GM12801 (cell line): ENCODE results near the gene CDKAL1.

Experiments used
- CTCF ChIP-seq: IDR thresholded peaks from one replicate; pipeline ENCODE4 v1.5.1; 2011; ENCODE audit warnings: control low read depth; ENCODE audit not compliant: insufficient read length; ENCODE audit errors: extremely low read depth

Gene CDKAL1

DNA sequence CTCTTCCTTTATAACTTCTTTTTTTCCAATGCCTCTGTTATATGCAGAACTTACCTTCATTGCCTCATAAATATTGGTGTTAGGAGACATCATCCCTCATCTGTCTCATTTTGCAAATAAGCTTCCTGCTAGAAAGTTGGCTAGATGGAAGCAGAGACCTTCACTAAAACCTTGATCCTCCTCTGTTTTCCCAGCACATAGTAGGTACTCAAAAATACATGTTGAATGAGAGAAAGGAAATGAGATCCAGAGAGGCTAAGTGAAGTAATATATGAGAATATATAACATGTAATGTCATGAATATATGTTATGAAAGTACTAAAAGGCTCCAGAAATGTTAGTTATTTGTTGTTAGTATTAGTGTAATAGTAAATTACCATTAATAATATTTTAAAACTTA is 91.9 kb downstream of the CDKAL1 start:
- no peak for TF ChIP-seq CTCF

DNA sequence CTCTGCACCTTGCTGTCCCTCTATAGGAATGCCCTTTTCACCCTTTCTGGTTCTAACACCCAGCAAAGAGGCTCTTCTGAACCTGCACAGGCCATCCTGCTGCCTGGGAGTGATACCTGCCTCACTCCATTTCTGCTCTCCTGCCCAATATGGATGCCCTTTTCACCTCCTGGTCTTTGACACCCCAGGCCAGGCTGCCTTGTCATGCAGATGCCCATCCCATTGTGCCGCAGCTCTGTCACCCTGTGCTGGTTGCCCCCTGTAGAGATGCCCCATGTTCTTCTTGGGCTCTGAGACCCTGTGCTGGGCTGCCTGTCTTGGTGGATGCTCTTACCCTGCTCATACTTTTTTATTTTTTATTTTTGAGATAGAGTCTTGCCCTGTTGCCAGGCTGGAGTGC is 95.3 kb downstream of the CDKAL1 start:
- TF ChIP-seq CTCF, result no peak

DNA sequence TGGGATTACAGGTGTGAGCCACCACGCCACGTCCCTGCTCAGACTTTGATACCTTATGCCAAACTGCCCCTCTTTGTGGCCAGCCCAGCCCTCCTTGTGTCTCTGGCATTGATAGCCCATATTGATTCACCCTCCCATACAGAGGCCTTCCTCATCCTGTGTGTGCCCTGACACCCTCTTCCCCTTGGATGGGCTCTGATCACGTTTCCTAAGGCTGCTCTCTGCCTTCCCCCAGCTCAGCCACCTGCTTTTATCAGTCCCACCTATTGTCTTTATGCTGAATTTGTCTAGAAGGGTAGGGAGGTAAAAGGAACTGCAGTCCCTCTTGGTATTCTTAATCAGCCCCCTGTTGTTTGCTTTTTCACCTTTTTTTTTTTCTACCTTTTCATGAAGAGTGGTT is 95.9 kb downstream of the CDKAL1 start:
- TF ChIP-seq CTCF, result no peak

DNA sequence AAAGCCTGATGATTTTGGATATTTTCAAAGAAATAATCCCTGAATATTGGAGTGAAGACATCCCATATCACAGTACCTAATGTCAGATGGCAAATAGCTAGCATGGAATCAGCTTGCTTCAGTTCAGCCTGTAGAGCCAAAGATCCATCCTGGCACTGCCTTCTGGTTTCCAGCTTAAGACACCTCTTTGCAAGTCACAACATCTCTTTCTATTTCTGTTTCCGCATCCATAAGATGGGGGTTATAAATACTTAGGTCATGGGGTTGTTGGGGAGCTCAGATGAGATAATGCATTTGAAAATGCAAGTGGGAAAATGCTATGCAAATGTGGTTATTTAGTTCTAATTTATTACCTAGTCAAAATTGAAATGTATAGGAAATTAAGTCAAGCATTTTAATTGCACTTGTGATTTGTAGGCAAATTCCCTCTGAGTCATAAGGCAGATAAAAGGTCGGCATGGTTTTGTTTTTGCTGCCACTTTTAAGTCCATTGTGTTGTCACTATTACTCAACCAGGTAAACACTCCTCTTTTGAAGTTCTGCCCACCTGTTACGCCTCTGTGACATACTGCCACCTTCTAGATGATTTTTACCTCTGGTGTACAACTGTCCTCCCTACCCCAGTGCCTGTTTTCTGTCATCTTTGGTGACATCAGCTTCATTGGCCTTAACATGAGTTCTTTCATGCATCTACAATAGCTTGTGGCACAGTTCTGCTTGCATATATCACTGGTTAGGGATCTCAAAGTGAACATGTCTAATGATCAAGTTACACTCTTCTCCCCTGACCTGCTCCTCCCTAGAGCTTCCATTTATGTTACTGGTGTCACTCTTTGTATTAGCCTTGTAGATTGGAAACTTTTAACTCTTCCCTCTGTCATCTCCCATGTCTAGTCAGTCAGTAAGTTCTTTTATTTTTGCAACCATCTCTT is 96.6 kb downstream of the CDKAL1 start:
- TF ChIP-seq CTCF, result no peak

- no peak for TF ChIP-seq CTCF
These were observed 97.3 kb downstream of the CDKAL1 start for GRCh38 chr6:20631549-20631924.

DNA sequence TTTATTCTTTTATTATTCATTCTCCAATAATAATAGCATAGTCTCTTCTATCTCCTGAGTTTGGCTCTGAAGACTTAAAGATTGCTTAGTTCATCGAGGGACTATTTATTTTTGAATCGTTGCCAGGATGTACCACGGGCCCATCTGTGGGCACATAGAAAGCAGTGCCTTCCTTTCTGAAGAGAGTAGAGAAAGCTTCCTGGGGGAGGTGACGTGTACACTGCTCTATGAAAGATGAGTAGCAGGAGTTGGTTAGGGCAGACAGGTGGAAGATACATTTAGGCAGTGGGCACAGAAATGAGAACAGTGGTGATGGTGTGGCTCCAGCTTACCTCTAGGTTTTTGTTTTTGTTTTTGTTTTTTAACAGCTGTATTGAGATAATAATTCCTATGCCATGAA is 98.4 kb downstream of the CDKAL1 start:
- TF ChIP-seq CTCF, result no peak

DNA sequence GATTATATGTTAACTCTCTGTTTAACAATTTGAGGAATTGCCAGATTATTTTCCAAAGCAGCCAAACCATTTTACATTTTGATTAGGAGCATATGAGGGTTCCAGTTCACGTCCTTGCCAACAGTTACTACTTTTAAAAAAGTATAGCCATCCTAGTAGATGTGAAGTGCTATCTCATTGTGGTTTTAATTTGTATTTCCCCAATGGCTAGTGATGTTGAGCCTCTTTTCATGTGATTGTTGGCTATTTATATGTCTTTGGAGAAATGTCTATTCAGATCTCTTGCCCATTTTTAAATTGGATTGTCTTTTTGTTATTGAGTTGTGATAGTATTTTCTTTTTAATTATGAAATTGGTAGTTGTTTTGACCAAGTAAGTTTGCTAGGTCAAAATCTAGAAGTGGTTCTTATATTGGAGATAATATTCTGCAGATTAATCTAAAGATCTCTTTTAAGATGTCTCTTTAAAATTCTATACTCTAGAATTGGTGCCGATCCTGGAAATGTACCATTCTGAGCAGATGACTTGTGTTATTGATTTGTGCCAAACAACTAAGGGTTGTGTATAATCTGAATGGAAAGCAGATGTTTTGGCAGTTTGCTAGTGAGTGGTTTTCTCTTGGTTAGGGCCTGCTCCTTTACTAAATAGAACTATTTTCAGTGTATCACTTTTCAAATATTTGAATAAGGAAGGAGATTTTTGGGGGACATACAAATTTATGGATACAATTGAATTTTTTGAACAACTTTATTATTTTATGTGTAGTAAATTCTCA is 99.5 kb downstream of the CDKAL1 start:
- no peak for TF ChIP-seq CTCF
